ENCODE data around the gene SIK3.
"Not testable (repeated sequence)": the region's sequence is repeated elsewhere in the genome, so short reads cannot be mapped to it uniquely, and the experiment has no call there.

Gene SIK3

GRCh38 chr11:117143390-117143789, 45.2 kb upstream of the SIK3 start:
- intact Hi-C loops (cut with DNase I; ENCODE audit: low total_unique reads), result no loop called here
- DNase-seq, result peak; percentile 37 to 72

GRCh38 chr11:117137223-117138086, 39.2 kb upstream of the SIK3 start:
- H3K4me1 ChIP-seq; DNase-seq; H3K27me3 ChIP-seq; H3K36me3 ChIP-seq; intact Hi-C loops (cut with DNase I; ENCODE audit: low total_unique reads); H3K9me3 ChIP-seq; H3K27ac ChIP-seq; H3K4me3 ChIP-seq: not testable (repeated sequence)

More at GRCh38 chr11:117143390-117143789, 45.2 kb upstream of the SIK3 start:
- H3K9me3 ChIP-seq, result no peaks in the 10 kb centered on the region
- H3K4me3 ChIP-seq, result peak overlapping the region; percentile 64 to 82
- peaks cover 0 to 5% of the 10 kb centered on the region in 2 donors for H3K27me3 ChIP-seq
- peaks cover 0 to 37% (median 21%) of the 10 kb centered on the region in 4 donors for H3K4me1 ChIP-seq
- peaks cover 0 to 13% (median 10%) of the 10 kb centered on the region in 3 donors for H3K36me3 ChIP-seq
- no peak for TF ChIP-seq CTCF (IDR thresholded peaks at IDR 0.05)
- H3K27ac ChIP-seq, result peak overlapping the region; percentile 83 to 85

- H3K4me3 ChIP-seq, H3K27ac ChIP-seq, H3K36me3 ChIP-seq, H3K9me3 ChIP-seq, H3K27me3 ChIP-seq, H3K4me1 ChIP-seq, DNase-seq: not testable (repeated sequence)
- intact Hi-C loops (cut with DNase I; ENCODE audit: low total_unique reads), result loop anchor here (5.0 kb wide), 1 partner anchor 72 kb away; no protein-coding TSS in a partner anchor
Observed at GRCh38 chr11:117134979-117135378, 36.8 kb upstream of the SIK3 start.

DNA sequence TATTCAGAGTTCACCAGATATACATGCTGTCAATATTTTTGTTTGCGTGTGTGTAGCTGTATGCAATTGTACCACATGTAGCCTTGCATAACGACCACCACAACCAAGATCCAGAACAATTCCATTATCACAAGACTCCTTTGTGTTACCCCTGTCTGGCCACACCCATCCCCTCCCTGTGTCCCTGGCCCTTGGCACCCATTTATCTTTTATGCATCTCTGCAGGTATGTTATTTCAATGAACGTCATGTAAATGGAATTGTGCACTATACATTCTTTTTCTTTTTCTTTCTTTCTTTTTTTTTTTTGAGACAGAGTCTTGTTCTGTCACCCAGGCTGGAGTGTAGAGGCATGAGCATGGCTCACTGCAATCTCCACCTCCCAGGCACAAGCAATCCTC, 36.2 kb upstream of the SIK3 start:
- peaks cover 0 to 7% of the 10 kb centered on the region in 2 donors for H3K27me3 ChIP-seq
- H3K27ac ChIP-seq, result no peak overlapping the region
- H3K9me3 ChIP-seq, result no peaks in the 10 kb centered on the region
- no peak for TF ChIP-seq CTCF (IDR thresholded peaks at IDR 0.05)
- H3K36me3 ChIP-seq, result no peaks in the 10 kb centered on the region
- intact Hi-C loops (cut with DNase I; ENCODE audit: low total_unique reads), result loop anchor here (5.0 kb wide), 1 partner anchor 73 kb away; no protein-coding TSS in a partner anchor
- DNase-seq, result no peak
- H3K4me3 ChIP-seq, result no peak overlapping the region
- H3K4me1 ChIP-seq, result peaks cover 0 to 5% (median 0%) of the 10 kb centered on the region in 4 donors

DNA sequence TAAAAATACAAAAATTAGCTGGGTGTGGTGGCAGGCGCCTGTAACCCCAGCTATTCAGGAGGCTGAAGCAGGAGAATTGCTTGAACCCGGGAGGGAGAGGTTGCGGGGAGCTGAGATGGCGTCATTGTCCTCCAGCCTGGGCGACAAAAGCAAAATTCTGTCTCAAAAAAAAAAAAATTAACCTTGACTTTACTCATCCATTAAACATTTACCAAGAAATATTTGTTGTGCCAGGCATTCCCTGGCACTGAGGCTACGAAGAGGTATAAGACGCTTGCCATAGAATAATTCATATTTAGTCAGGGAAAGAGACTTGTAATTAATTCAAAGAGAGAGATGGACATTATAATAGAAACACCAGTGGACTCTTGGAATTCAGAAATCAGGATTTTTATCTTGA, 32.7 kb upstream of the SIK3 start:
- intact Hi-C loops (cut with DNase I; ENCODE audit: low total_unique reads), result loop anchor here (5.0 kb wide), 1 partner anchor 76 kb away; no protein-coding TSS in a partner anchor
- Histone ChIP-seq H3K36me3 (no peaks in the 10 kb centered on the region), H3K4me3 (no peak overlapping the region), H3K27ac (no peak overlapping the region), H3K9me3 (no peaks in the 10 kb centered on the region), H3K27me3 (peaks cover 0 to 7% of the 10 kb centered on the region in 2 donors), H3K4me1 (no peaks in the 10 kb centered on the region)
- no peak for DNase-seq
- no peak for TF ChIP-seq CTCF (IDR thresholded peaks at IDR 0.05)

DNA sequence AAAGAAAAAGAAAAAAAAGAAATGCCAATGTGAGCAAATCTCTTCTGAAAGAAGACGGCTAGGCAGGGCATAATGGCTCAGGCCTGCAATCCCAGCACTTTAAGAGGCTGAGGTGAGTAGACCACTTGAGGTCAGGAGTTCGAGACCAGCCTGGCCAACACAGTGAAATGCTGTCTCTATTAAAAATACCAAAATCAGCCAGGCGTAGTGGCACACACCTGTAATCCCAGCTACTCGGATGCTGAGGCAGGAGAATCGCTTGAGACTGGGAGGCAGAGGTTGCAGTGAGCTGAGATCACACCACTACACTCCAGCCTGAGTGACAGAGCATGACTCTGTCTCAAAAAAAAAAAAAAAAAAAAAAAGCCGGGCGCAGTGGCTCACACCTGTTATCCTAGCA, 32.2 kb upstream of the SIK3 start:
- not testable (repeated sequence) for H3K27me3 ChIP-seq, H3K4me3 ChIP-seq
- intact Hi-C loops (cut with DNase I; ENCODE audit: low total_unique reads), result loop anchor here (5.0 kb wide), 1 partner anchor 77 kb away; no protein-coding TSS in a partner anchor

GRCh38 chr11:117128289-117128688, 30.1 kb upstream of the SIK3 start:
- Histone ChIP-seq H3K27me3 (peaks cover 0 to 7% of the 10 kb centered on the region in 2 donors), H3K27ac (no peak overlapping the region), H3K4me1 (no peaks in the 10 kb centered on the region), H3K4me3 (no peak overlapping the region), H3K36me3 (no peaks in the 10 kb centered on the region), H3K9me3 (no peaks in the 10 kb centered on the region)
- TF ChIP-seq CTCF (IDR thresholded peaks at IDR 0.05), result no peak
- intact Hi-C loops (cut with DNase I; ENCODE audit: low total_unique reads), result no loop called here
- DNase-seq, result no peak

More for the DNA sequence above, 32.2 kb upstream of the SIK3 start:
- not testable (repeated sequence) for H3K27ac ChIP-seq, H3K36me3 ChIP-seq, DNase-seq, H3K9me3 ChIP-seq, H3K4me1 ChIP-seq
